Progenitor cell of endocrine pancreas (in vitro differentiated cells): ENCODE data around the gene PAF1. TPM values are rescaled to one million over a fixed set of nuclear protein-coding genes. Genes with fewer than 3 reads are reported as not detected.
A peak's percentile ranks its signal among the peaks of the same experiment; 100 is the strongest.
"Not testable (repeated sequence)": the region's sequence is repeated elsewhere in the genome, so short reads cannot be mapped to it uniquely, and the experiment has no call there.

ENCODE experiments used
- DNase-seq: peaks from one replicate; pipeline ENCODE4 v3.0.0; 2021; ENCODE audit warnings: low spot score; ENCODE audit not compliant: unreplicated experiment
- H3K27ac Mint-ChIP-seq: 2 replicates; pipeline ENCODE4 v1.8.0; 2021; ENCODE audit warnings: mild to moderate bottlenecking, moderate library complexity, mixed read lengths
- H3K27me3 Mint-ChIP-seq: 2 replicates; pipeline ENCODE4 v1.8.0; 2021; ENCODE audit warnings: mixed read lengths
- H3K36me3 Mint-ChIP-seq: 2 replicates; pipeline ENCODE4 v1.8.0; 2022; ENCODE audit warnings: mixed read lengths; ENCODE audit not compliant: insufficient read depth
- H3K4me1 Mint-ChIP-seq: 2 replicates; pipeline ENCODE4 v1.8.0; 2021; ENCODE audit warnings: low read depth, mixed read lengths
- H3K4me3 Mint-ChIP-seq: 2 replicates; pipeline ENCODE4 v1.8.0; 2021; ENCODE audit warnings: low read depth, mild to moderate bottlenecking, moderate library complexity, mixed read lengths
- H3K9me3 Mint-ChIP-seq: 2 replicates; pipeline ENCODE4 v1.8.0; 2021; ENCODE audit warnings: low read depth, mixed read lengths
- CTCF ChIP-seq: fragments of 200-600 bp; sonication (generic); IDR thresholded peaks from one replicate; pipeline ENCODE4 v1.5.0; 2021; ENCODE audit warnings: antibody characterized with exemption, mild to moderate bottlenecking; ENCODE audit not compliant: unreplicated experiment
- total RNA-seq: library from RNA; stranded (reverse); gene quantifications from 2 replicates; pipeline ENCODE4 v1.2.1, GENCODE V29; 2021

Gene PAF1
- total RNA-seq, 1 donor from 2014 or later = 49.4 TPM

GRCh38 chr19:39379865-39380396 lies 11.0 kb downstream of the PAF1 start:
- no peak for DNase-seq
- Mint-ChIP-seq H3K4me1 (no peaks in the 10 kb centered on the region), H3K9me3 (no peaks in the 10 kb centered on the region), H3K27me3 (no peaks in the 10 kb centered on the region), H3K27ac (no peak overlapping the region), H3K36me3 (peaks cover 35% of the 10 kb centered on the region), H3K4me3 (no peak overlapping the region)
- no peak for TF ChIP-seq CTCF

- not testable (repeated sequence) for H3K4me1 Mint-ChIP-seq, H3K9me3 Mint-ChIP-seq, H3K4me3 Mint-ChIP-seq, H3K27me3 Mint-ChIP-seq, DNase-seq
- Mint-ChIP-seq H3K27ac (peak overlapping the region; percentile 5), H3K36me3 (peaks cover 36% of the 10 kb centered on the region)
Observed at GRCh38 chr19:39379366-39379765, 11.5 kb downstream of the PAF1 start.

- Mint-ChIP-seq H3K4me1 (no peaks in the 10 kb centered on the region), H3K27me3 (no peaks in the 10 kb centered on the region), H3K36me3 (peaks cover 37% of the 10 kb centered on the region), H3K9me3 (no peaks in the 10 kb centered on the region), H3K27ac (no peak overlapping the region), H3K4me3 (no peak overlapping the region)
- no peak for TF ChIP-seq CTCF
- no peak for DNase-seq
Observed at GRCh38 chr19:39377373-39378362, 13.2 kb downstream of the PAF1 start.

GRCh38 chr19:39375929-39376328 lies 15.0 kb downstream of the PAF1 start:
- H3K9me3 Mint-ChIP-seq = no peaks in the 10 kb centered on the region
- no peaks in the 10 kb centered on the region for H3K4me1 Mint-ChIP-seq
- H3K27ac Mint-ChIP-seq = no peak overlapping the region
- H3K36me3 Mint-ChIP-seq = peaks cover 34% of the 10 kb centered on the region
- no peak overlapping the region for H3K4me3 Mint-ChIP-seq
- H3K27me3 Mint-ChIP-seq = no peaks in the 10 kb centered on the region
- DNase-seq = no peak
- no peak for TF ChIP-seq CTCF

GRCh38 chr19:39372941-39373340 lies 18.0 kb downstream of the PAF1 start:
- peak overlapping the region; percentile 25 for H3K27ac Mint-ChIP-seq

More at GRCh38 chr19:39372941-39373340, 18.0 kb downstream of the PAF1 start:
- H3K4me3 Mint-ChIP-seq = no peak overlapping the region
- H3K9me3 Mint-ChIP-seq = no peaks in the 10 kb centered on the region
- DNase-seq = no peak
- no peaks in the 10 kb centered on the region for H3K4me1 Mint-ChIP-seq
- peaks cover 31% of the 10 kb centered on the region for H3K36me3 Mint-ChIP-seq
- no peak for TF ChIP-seq CTCF
- no peaks in the 10 kb centered on the region for H3K27me3 Mint-ChIP-seq
